Esophagus muscularis mucosa (tissue), 3 donors: ENCODE results near the gene CENPP.

Source experiments
- POLR2A ChIP-seq: fragments of 450-650 bp; IDR thresholded peaks from one replicate; pipeline ENCODE4 v1.6.1; 2017; ENCODE audit warnings: antibody characterized with exemption, moderate library complexity, mild to moderate bottlenecking, low read depth
- TF ChIP-seq, protein P1 (sequence below), 3 experiments: fragments of 200-600 bp in 2 of 3; fragments of 450-650 bp in 1 of 3; sonication (generic) in 2 of 3; IDR thresholded peaks; one replicate each; pipeline ENCODE4 v1.5.1; 2017 to 2019; ENCODE audit warnings: antibody characterized with exemption in 3 of 3, mild to moderate bottlenecking in 2 of 3, moderate library complexity in 1 of 3

DNA sequence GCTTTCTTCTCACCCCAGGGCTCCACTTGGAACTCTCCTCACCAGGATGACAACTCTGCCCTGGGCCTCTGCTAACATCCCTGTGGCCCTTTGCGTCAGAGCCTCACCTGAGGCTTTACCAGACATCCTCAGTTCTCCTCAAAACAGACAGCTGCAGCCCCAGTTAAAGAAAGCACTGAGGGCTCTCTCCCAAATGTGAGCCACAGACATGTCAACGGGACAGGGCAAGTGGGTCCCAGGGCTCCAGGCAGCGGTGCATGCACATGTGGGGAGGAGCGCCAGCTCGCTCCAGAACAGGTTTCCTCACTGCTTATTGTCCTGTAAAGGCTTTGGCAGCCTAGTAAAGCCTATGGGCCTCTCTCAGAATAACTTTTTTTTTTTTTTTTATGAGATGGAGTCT, 306.9 kb downstream of the CENPP start:
- no peak for TF ChIP-seq POLR2A
- TF ChIP-seq, protein P1, sequence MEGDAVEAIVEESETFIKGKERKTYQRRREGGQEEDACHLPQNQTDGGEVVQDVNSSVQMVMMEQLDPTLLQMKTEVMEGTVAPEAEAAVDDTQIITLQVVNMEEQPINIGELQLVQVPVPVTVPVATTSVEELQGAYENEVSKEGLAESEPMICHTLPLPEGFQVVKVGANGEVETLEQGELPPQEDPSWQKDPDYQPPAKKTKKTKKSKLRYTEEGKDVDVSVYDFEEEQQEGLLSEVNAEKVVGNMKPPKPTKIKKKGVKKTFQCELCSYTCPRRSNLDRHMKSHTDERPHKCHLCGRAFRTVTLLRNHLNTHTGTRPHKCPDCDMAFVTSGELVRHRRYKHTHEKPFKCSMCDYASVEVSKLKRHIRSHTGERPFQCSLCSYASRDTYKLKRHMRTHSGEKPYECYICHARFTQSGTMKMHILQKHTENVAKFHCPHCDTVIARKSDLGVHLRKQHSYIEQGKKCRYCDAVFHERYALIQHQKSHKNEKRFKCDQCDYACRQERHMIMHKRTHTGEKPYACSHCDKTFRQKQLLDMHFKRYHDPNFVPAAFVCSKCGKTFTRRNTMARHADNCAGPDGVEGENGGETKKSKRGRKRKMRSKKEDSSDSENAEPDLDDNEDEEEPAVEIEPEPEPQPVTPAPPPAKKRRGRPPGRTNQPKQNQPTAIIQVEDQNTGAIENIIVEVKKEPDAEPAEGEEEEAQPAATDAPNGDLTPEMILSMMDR (IDR thresholded peaks at IDR 0.05) = no peak
